Right ventricle myocardium superior (tissue), 1 donor: ENCODE results near the gene RPS6KA4. TPM values are rescaled to one million over a fixed set of nuclear protein-coding genes. Genes with fewer than 3 reads are reported as not detected.

Experiments used
- ATAC-seq: fragments of 200-7000 bp; cut with Tn5 transposase; one replicate; pipeline ENCODE4 v1.9.1; 2020; ENCODE audit warnings: mild to moderate bottlenecking; ENCODE audit not compliant: poor library complexity
- DNase-seq: peaks from one replicate; pipeline ENCODE4 v3.0.0-alpha.2; 2020
- intact Hi-C: fragments of 100-400 bp; cut with DNase I; formaldehyde crosslinking; loops from one replicate; pipeline ENCODE4 v1.11.2; 2022
- total RNA-seq: library from RNA; stranded (reverse); fragmentation: NEBNext Ultra II Directional; extraction: Animal tissue kit (Norgen Biotek cat#: 25700); gene quantifications from one replicate; pipeline ENCODE4 v1.2.1, GENCODE V29; 2021
- donor health status: DM: no; HTN: yes; CAD: no; lungs with severe emphysema.

Gene RPS6KA4
- total RNA-seq, 1 donor from 2014 or later: 14.6 TPM

GRCh38 chr11:64342869-64343745 lies 15.9 kb upstream of the RPS6KA4 start:
- ATAC-seq (peak; percentile 42), DNase-seq (no peak)
- intact Hi-C loops: no loop called here

GRCh38 chr11:64343767-64344559 lies 15.0 kb upstream of the RPS6KA4 start:
- intact Hi-C loops: no loop called here
- DNase-seq (no peak), ATAC-seq (peak; percentile 40)

- intact Hi-C loops: no loop called here
- DNase-seq (no peak), ATAC-seq (no peak)
Measured at GRCh38 chr11:64344787-64345186, 14.2 kb upstream of the RPS6KA4 start.

GRCh38 chr11:64347193-64347867 lies 11.6 kb upstream of the RPS6KA4 start:
- intact Hi-C loops: no loop called here
- no peak for DNase-seq
- ATAC-seq: no peak

- ATAC-seq (no peak), DNase-seq (no peak)
- intact Hi-C loops: no loop called here
Measured at GRCh38 chr11:64348383-64349024, 10.5 kb upstream of the RPS6KA4 start.

- no peak for DNase-seq
- intact Hi-C loops: no loop called here
- no peak for ATAC-seq
Measured at GRCh38 chr11:64349025-64349387, 10.0 kb upstream of the RPS6KA4 start.

GRCh38 chr11:64349404-64349803 lies 9.6 kb upstream of the RPS6KA4 start:
- ATAC-seq (no peak), DNase-seq (no peak)
- intact Hi-C loops: no loop called here

- DNase-seq: no peak
- no peak for ATAC-seq
- intact Hi-C loops: no loop called here
Measured at GRCh38 chr11:64351136-64351631, 7.8 kb upstream of the RPS6KA4 start.

GRCh38 chr11:64352099-64352994 lies 6.6 kb upstream of the RPS6KA4 start:
- DNase-seq (no peak), ATAC-seq (no peak)
- intact Hi-C loops: no loop called here

GRCh38 chr11:64352995-64353714 lies 5.8 kb upstream of the RPS6KA4 start:
- DNase-seq: no peak
- ATAC-seq: no peak
- intact Hi-C loops: no loop called here

- intact Hi-C loops: no loop called here
- no peak for DNase-seq
Measured at GRCh38 chr11:64353715-64354506, 5.1 kb upstream of the RPS6KA4 start.

GRCh38 chr11:64355078-64355940 lies 3.7 kb upstream of the RPS6KA4 start:
- DNase-seq (peak; percentile 87), ATAC-seq (peak; percentile 76)
- intact Hi-C loops: loop anchor here (5.0 kb wide), 1 partner anchor 38 kb away; the partner anchor contains the start of genes PRDX5 and TRMT112

More at GRCh38 chr11:64353715-64354506, 5.1 kb upstream of the RPS6KA4 start:
- ATAC-seq: no peak

GRCh38 chr11:64356498-64357411 lies 2.2 kb upstream of the RPS6KA4 start:
- DNase-seq: no peak
- ATAC-seq: no peak
- intact Hi-C loops: loop anchor here (5.0 kb wide), 1 partner anchor 39 kb away; the partner anchor contains the start of genes PRDX5 and TRMT112

GRCh38 chr11:64357446-64357845 lies 1.5 kb upstream of the RPS6KA4 start:
- ATAC-seq (no peak), DNase-seq (no peak)
- intact Hi-C loops: loop anchor here (5.0 kb wide), 1 partner anchor 40 kb away; the partner anchor contains the start of genes PRDX5 and TRMT112
